GM20431 (cell line): Measurements from ENCODE around the gene TSPEAR.
"Not testable (repeated sequence)": the region's sequence is repeated elsewhere in the genome, so short reads cannot be mapped to it uniquely, and the experiment has no call there.

Experiments used
- in situ Hi-C: fragments of 300-500 bp; cut with MseI, MboI; formaldehyde crosslinking; loops from one replicate; pipeline ENCODE4 v1.15.0; 2020; ENCODE audit warnings: low sequenced_read_pairs; ENCODE audit not compliant: unreplicated experiment

TSPEAR gene

DNA sequence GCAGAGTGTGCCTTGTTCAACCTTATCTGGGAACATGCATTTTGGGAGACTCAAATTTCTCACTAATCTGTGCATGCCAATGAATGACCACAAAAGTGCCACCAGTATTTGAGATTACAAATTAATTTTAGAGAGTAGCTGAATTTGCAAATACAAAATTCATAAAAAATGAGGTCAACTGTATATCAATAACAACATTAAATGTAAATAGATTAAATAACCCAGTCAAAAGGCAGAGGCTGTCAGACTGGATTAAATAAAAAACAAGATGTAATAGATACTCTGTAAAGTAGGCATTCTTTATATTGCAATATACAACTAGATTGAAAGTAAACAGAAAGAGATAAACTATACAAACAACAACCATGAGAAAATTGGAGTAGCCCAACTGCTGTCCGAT lies 147.3 kb downstream of the TSPEAR start:
- in situ Hi-C loops, result no loop called here

DNA sequence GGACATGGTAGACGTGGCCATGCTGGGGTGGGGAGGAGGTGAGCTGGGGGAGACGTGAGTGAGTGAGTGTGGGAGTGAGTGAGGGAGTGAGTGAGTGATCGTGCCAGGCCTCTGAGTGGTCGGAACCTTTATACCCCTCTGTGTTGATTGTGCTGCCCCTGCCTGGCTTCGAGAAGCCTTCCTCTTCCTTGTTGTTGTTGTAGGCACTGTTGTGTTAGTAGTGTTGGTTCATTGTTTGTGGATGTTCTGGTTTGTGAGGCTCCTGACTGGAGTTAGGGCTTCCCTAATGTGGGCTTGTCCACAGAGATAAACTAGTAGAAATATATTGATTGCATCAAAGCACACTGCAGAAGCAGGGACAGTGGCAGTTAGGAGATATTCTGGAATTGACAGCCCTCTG lies 152.7 kb downstream of the TSPEAR start, which contains the start of gene KRTAP10-3:
Gene KRTAP10-3, minus strand, starts transcription at position 101 of the 400 bp plus-strand sequence. Its CDS starts 80 bp downstream, at position 21.
- in situ Hi-C loops, result no loop called here

DNA sequence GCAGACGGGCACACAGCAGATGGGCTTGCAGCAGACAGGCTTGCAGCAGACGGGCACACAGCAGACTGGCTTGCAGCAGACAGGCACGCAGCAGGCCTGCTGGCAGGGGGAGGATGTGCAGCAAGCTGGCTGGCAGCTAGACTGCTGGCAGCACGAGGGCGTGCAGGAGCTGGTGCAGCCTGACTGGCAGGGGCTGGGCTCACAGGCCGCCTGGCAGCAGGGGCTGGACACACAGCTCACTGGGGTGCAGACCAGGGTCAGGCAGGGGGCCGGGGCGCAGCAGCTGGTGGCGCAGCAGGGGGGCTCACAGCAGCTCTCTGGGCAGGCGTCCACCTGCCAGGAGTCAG lies 153.1 kb downstream of the TSPEAR start:
- in situ Hi-C loops, result not testable (repeated sequence)

DNA sequence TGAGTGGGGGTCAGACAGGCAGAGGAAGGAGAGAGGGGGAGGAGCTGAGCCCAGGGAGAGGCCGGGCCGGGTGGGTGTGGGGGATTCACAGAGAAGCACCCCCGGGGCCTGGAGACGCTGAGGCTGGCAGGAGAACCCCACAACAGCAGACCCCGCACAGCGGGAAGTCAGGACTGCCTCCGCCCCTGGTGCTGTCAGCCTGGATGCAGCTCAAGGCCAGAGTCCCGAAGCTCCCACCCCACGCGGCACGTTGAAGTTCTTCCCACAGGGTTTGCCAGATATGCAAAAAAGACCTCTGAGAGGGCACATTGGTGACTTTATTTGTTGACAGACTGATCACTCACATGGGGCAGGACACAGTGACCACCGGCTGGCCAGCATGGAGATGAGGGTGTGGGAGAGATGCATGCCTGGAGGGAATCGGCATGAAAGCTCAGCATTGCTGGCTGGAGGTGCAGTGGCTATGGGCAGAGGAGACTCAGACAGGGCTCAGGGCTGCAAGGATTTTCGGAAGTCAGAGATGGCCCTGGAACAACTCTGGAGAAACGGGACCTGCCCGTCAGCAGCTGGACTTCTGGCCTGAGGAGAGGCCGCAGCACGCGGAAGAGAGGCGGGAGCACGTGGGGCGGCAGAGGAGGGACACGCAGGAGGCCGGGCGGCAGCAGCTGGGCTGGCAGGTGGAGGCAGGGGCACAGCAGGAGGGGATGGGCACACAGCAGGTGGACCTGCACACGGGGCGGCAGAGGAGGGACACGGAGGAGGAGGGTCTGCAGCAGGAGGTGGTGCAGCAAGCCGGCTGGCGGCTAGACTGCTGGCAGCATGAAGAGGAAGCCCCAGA lies 153.7 kb downstream of the TSPEAR start:
- in situ Hi-C loops, result no loop called here

DNA sequence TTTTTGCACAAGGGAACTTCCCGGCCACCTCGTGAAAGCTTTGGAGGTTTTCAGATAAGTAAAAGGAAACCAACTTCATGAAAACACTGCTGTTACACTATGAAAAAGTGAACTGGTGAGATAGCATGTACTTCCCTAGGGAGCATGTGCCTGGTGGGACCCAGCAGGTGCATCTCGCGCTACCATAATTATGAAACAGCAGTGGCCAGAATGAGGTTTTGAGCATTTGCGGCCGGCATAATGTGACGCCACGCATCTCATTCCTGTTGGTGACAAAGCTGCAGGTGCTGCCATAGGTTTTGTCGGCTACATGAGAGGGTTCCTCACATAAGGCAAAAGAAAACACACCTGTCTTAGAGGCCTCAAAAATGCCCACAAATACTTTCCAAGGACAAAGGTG lies 154.5 kb downstream of the TSPEAR start:
- in situ Hi-C loops, result no loop called here

DNA sequence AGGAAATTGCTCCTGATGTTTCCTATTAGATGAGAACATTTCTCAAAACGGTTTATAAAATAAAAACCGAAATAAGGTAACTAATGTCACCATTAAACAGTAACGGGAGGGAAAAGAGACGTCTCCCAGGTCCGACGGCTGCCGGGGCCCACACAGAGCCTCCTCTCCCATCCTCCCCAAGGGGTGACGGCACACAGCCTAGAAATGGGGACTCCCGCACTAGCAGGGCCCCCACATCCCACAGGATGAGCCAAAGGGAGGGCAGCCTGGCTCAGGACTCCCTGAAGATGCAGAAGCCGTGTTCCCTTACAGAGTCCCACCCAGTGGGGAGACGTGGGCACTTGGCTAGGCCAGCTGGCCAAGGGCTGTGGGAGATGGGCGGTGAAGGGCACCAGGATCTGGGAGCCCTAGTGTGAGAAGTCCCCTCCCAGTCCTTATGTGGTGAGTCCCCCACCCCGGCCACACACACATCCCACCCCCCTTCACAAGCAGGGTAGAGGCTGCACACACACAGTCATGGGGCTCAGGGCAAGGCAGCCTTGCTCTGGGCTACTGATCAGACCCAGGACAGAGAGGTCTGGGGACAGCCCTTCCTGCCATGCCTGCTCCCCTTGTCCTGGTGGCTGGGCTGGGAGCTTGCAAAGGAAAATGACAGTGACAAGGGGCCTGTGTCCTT lies 156.0 kb downstream of the TSPEAR start:
- in situ Hi-C loops, result no loop called here

DNA sequence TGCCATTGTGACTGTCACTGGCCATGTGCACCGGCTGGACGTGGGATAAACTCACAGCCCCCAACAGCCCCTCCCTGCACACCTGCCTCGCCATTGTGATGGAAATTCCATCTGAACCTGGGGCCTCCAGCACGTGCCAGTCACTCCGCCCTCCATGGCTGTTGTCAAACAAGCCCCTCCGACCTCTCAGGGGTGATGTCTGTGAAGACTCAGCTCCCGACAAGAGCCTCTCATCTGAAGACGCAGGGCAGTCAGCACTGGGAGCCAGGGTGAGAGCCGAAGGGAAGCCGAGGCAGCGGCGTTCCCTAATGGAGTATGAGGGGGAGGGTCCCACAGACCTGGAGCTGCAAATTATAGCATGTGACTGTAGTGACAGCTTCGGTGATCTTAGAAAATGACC lies 158.7 kb downstream of the TSPEAR start:
- in situ Hi-C loops, result no loop called here

DNA sequence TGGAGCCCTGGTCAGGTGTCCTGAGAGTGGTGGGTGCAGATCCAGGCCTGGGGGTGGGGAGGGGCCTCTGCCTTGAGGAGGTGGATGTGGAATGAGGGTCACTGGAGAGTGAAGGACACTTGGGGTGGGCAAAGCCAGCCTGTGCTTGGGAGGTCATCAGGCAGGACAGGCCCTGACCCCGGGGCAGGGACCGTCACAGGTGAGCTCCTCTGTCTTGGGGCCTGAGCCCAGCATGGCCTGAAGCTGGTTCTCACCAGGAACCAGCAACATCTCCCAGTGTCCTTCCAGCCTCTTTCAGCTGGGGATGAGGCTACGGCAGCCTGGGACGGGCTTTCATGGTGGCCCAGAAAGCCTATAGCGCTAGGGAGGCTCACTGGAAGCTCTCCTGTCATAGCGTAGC lies 159.2 kb downstream of the TSPEAR start:
- in situ Hi-C loops, result no loop called here

DNA sequence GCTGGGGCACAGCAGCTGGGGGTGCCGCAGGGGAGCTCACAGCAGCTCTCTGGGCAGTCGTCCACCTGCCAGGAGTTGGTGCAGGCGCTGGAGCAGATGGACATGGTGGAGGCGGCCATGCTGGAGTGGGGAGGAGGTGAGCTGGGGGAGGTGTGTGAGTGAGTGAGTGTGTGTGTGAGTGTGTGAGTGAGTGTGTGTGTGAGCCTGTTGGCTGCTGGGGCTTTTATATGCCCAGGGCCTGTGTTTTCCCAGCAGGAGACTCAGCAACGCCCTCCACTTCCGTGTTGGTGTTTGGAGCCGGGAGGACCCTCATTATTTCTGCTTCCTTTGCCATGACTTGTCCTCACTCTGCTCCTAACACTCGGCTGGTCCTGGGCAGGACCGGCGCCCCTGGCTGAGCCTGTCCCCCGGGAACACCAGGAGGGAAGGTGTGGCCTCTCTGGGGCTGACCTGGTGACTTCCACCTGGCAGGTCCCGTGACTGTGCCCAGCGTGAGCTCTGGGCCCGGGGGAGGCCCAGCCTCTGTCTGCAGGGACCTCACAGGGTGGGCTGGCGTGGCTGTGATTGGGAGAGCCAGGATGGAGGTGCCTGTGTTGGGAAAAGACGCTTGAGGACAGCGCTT lies 159.9 kb downstream of the TSPEAR start, which contains the start of gene KRTAP10-2:
Gene KRTAP10-2, minus strand, starts transcription at position 166 of the 622 bp plus-strand sequence. Its CDS starts 47 bp downstream, at position 119.
- in situ Hi-C loops, result no loop called here

DNA sequence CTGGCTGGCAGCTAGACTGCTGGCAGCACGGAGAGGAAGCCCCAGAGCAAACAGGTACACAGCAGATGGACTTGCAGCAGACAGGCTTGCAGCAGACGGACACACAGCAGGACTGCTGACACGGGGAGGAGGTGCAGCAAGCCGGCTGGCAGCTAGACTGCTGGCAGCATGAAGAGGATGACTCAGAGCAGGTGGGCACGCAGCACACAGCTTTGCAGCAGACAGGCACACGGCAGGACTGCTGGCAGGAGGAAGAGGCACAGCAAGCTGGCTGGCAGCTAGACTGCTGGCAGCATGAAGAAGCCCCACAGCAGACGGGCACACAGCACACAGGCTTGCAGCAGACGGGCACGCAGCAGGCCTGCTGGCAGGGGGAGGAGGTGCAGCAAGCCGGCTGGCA lies 160.6 kb downstream of the TSPEAR start:
- in situ Hi-C loops, result no loop called here

DNA sequence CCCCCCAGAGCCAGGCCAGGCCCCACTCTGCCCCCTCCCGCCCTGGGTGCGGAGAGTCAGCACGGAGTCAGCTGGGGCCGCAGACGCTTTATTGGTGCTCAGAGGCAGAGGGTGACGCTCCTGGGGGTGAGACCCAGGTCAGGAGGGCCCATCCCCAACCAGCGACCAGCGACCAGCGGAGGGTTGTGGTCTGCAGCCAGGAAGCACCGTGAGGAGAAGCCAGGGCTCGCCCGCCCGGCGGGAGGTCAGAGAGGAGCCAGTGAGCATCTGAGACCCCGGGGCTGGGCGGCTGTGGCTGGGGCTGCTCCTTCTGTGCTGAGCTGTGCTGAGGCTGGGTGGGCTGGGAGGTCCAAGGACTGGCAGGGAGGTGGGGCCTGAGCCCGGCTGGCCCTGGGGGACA lies 161.1 kb downstream of the TSPEAR start:
- in situ Hi-C loops, result not testable (repeated sequence)

DNA sequence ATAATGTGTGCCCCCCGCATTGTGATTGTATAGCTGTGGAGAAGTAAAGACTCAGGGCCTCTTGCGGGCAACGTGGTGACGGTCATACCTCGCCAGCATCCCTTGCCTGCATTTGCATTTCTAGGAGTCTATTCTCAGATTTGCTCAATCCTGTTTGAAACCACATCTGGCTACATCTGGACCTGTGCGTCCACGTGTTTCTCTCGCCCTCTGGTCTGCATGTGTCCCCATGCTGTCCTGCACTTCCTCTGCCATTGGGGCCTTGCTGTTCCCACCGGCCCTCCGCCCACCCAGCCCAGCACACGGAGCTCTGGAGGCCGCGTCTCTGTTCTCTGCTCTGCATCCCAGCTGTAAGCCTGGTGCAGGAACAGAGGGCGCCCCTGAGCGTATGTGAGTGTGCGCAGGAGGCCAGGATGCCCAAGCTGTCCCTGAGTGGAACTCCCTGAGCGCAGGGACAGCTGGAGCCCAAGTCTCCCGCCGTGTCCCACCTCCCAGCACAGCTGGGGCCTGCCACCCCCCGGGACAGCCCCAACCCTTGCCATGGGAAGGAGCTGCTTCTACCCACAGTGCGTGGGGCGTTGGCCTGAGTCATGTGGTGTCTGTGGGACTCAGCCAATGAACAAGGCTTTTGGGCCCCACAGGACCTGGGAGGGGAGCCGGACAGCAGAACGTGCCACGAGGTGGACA lies 161.7 kb downstream of the TSPEAR start:
- in situ Hi-C loops, result no loop called here

DNA sequence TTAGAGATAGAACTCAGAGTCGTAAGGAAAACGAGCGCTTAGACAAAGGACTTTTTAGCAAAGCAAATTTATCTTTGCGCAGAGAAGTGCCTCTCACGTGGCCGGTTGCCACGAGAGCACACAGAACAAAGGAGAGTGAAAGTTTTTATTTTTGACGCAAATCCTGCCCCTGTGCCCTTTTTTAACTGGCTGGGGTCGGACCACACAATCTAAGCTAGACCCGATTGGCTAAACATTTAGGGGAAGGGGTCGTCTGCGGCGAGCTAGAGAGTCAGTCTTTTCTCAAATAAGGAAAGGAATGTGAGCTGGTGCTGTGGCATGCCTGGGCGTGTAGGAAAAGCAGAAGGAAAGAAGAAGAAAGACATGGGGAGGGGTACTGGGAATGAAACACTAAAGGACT lies 162.4 kb downstream of the TSPEAR start:
- in situ Hi-C loops, result no loop called here

DNA sequence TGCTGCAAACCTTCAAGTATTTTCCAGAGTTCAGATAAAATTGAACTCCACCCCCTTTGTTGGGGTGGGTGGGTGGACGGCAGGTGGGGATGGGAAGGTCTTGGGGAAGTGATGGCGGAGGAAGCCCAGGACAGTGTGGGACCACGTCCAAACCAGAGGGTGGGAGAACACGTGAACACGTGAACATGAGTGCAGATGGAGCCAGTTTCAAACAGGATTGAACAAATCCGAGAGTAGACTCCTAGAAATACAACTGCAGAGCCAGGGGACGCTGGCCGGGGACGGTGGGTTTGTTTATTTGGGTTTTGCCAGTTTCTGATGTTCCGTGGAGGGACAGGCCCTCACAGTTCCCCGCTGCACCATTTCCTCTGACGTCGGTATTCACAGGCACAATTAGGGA lies 163.0 kb downstream of the TSPEAR start:
- in situ Hi-C loops, result no loop called here

DNA sequence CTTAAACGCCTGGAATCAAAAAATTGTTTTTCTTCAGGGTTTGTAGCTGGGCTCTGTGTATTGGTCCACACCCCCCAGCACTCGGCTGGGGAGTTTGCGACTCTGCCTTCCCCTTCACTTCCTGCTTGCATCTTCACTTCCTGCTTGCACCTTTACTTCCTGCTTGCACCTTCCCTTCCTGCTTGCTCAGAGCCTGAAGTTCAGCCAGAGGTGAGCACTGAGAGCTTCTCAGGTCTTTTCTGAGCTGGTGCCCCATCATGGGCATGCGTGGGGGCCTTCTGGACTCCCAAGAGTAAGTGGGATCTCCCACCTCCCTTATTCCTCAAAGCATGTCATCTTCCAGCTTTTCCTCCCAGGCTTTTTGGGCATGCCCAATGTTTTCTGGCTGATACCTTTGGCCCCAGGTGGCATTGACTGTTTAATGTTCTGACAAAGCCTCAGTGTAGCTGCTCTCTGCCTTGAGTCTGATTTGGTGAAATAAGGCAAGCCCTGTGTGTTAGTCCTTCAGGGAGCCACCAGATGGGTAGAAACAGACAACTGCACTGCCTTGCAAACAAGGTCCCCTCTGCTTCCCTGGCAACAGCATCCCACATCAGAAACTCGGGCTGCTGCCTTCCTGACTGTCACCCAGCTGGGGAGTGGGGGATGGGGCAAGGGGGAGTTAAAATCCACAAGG lies 163.6 kb downstream of the TSPEAR start:
- in situ Hi-C loops, result no loop called here

DNA sequence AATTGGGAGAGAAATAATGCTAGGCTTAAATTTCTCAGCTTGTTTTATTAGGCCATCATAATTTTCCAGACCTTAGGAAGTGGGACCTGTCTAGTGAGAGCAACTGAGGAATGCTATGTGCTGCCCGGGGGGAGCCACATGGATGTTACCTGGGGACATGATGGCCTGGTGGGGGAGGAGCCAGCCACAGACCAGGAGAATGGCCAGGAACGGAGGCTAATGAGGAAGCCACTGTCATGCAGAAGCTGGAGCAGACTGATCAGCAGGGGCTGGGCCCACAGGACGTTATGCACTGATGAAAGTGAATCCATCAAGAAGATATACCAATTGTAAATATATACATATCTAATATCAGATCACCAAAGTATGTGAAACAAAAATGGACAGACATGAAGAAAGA lies 166.8 kb downstream of the TSPEAR start:
- in situ Hi-C loops, result no loop called here

DNA sequence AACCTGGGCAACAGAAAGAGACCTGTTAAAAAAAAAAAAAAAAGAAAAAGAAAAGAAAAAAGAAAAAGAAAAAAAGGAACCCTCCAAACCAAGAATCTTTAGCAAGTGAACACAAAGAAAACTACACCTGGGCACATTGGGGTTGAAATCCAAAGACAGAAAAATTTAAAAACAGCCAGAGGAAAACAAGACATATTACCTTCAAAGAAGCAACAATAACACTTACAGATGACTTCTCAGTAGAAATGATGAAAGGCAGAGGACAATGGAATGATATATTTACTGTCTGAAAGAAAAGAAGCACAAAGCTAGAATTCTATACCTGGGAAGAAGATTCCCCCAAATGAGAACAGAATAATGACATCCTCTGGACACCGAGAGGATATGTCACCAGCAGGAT lies 168.7 kb downstream of the TSPEAR start:
- in situ Hi-C loops, result no loop called here

DNA sequence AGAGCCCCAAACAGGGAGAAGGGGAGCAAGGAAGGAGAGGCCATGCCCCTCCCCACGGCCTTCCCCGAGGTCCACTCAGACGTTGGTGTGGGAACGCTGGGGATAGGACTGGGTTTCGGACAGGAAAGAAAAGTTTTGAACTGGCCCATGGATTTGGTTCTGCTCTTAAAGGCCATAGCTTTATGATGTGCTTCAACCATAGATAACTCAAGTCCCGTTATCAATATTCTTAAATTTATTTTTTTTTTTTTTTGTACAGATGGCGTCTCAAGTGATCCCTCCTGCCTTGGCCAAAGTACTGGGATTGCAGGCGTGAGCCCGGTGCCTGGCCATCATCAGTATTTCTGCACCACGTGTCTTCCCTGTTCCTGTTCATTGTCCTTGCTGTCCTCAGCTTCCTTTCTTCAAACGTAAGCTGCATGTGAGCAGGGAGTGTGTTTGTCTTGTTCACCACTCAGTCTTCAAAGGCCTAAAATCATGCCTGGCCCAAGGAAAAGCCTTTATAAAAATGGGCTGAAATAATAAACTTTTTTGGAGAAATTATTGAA lies 170.6 kb downstream of the TSPEAR start:
- in situ Hi-C loops, result no loop called here

DNA sequence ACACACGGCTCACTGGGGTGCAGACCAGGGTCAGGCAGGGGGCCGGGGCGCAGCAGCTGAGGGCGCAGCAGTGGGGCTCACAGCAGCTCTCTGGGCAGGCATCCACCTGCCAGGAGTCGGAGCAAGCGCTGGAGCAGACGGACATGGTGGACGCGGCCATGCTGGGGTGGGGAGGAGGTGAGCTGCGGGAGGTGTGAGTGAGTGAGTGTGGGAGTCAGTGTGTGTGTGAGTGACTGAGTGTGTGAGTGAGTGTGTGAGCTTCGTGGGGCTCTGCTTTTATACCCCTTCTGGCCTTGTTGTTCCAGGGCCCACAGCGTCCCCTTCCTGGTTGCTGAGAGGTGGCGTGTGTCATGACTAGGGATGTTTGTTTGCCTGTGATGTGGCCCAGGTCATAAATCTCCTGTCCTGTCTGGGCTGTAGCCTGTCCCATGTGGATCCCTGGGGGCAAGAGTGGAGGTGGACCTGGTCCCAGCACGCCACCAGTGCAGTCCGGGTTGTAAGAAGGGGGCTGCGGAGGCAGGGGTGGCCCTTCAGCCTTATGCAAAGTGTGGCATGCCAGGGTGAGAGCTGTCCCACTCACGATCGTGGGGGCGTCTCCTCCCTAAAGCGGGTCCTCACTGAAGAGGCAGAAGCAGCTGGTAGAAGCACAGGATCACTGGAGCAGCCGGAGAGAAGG lies 171.2 kb downstream of the TSPEAR start, which contains the start of gene KRTAP10-1:
Gene KRTAP10-1, minus strand, starts transcription at position 205 of the 676 bp plus-strand sequence. Its CDS starts 45 bp downstream, at position 160.
- in situ Hi-C loops, result no loop called here
